ENCODE data around the gene FABP3.

GRCh38 chr1:31376375-31377134 lies 3.7 kb upstream of the FABP3 start:
- TF ChIP-seq CTCF (IDR thresholded peaks at IDR 0.05) (no peak), POLR2AphosphoS5 (IDR thresholded peaks at IDR 0.05; ENCODE audit: insufficient read depth in 1 of 2, low read depth in 1 of 2) (no peak), POLR2A (IDR thresholded peaks at IDR 0.05) (no peak)
